ENCODE results near the gene ABLIM2. TPM values are rescaled to one million over a fixed set of nuclear protein-coding genes. Genes with fewer than 3 reads are reported as not detected.
A peak's percentile ranks its signal among the peaks of the same experiment; 100 is the strongest.

ABLIM2 gene
- total and polyA plus RNA-seq, 2 experiments from 2014 or later: 1.5 to 4.3 TPM

- TF ChIP-seq, protein P1, sequence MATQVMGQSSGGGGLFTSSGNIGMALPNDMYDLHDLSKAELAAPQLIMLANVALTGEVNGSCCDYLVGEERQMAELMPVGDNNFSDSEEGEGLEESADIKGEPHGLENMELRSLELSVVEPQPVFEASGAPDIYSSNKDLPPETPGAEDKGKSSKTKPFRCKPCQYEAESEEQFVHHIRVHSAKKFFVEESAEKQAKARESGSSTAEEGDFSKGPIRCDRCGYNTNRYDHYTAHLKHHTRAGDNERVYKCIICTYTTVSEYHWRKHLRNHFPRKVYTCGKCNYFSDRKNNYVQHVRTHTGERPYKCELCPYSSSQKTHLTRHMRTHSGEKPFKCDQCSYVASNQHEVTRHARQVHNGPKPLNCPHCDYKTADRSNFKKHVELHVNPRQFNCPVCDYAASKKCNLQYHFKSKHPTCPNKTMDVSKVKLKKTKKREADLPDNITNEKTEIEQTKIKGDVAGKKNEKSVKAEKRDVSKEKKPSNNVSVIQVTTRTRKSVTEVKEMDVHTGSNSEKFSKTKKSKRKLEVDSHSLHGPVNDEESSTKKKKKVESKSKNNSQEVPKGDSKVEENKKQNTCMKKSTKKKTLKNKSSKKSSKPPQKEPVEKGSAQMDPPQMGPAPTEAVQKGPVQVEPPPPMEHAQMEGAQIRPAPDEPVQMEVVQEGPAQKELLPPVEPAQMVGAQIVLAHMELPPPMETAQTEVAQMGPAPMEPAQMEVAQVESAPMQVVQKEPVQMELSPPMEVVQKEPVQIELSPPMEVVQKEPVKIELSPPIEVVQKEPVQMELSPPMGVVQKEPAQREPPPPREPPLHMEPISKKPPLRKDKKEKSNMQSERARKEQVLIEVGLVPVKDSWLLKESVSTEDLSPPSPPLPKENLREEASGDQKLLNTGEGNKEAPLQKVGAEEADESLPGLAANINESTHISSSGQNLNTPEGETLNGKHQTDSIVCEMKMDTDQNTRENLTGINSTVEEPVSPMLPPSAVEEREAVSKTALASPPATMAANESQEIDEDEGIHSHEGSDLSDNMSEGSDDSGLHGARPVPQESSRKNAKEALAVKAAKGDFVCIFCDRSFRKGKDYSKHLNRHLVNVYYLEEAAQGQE (IDR thresholded peaks at IDR 0.05; ENCODE audit: unreplicated experiment): no peak
- TF ChIP-seq EZH2 (IDR thresholded peaks at IDR 0.05; ENCODE audit: low read depth, unreplicated experiment): no peak
- no peak for TF ChIP-seq EZH2phosphoT487 (IDR thresholded peaks at IDR 0.05; ENCODE audit: unreplicated experiment)
Observed at GRCh38 chr4:7983296-7983695, 175.3 kb downstream of the ABLIM2 start (continued).

DNA sequence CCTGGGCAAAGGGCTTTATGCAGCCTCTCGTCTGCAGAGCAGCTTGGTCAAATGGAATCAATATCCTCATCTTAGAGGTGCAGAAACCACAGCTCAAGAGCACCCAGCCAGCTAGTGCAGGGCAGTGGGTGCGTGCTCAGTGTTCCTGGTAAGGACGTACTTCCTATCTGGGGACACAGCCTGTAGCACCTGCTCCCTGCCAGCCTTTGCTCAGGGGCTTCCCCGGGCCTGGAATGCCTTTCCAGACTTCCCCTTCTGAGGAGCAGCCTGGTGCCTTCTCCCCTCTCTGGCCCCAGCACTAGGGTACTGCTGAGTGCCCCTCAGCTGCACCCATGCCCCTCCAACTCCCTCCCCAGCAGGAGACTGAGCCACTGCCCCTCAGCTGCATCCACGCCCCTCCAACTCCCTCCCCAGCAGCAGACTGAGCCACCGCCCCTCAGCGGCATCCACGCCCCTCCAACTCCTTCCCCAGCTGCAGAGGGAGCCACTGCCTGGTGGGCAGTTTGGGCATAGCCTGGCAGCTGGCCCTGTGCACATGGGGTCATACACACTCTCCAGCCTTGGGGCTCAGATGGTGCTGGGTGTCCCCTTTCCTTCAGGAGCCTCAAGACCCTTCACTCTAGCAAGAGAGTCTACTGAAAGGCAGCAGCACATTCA, 176.7 kb downstream of the ABLIM2 start:
- Mint-ChIP-seq H3K4me3 (no peak overlapping the region), H3K9me3 (peaks cover 7% of the 10 kb centered on the region; the same call in 2 of the 3 replicates), H3K36me3 (ENCODE audit: low read depth) (peaks cover 5% of the 10 kb centered on the region), H3K27ac (0 out of 2 replicates have a peak overlapping the region, but pooled peaks have one; percentile 56), H3K4me1 (peaks cover 35% of the 10 kb centered on the region), H3K27me3 (ENCODE audit: insufficient read depth, low read depth, poor library complexity) (peaks cover 19% of the 10 kb centered on the region)
- Histone ChIP-seq H3K36me3 (ENCODE audit: insufficient read depth) (no peaks in the 10 kb centered on the region), H3K9me2 (ENCODE audit: insufficient read depth) (no peaks in the 10 kb centered on the region), H3K4me1 (ENCODE audit: insufficient read depth) (peaks cover 30% of the 10 kb centered on the region), H3F3A (replicated peaks; ENCODE audit: low read depth) (peaks cover 2% of the 10 kb centered on the region; the same call in 1 of the 2 replicates), H3K79me2 (replicated peaks; ENCODE audit: insufficient read depth) (no peaks in the 10 kb centered on the region), H2AFZ (no peak overlapping the region), H3K4me3 (no peak overlapping the region), H3K27me3 (ENCODE audit: insufficient read depth) (no peaks in the 10 kb centered on the region), H3K4me2 (no peak overlapping the region), H4K20me1 (replicated peaks; ENCODE audit: insufficient read depth) (no peaks in the 10 kb centered on the region), H3K27ac (ENCODE audit: low read depth) (no peak overlapping the region)
- ATAC-seq (no peak), DNase-seq (ENCODE audit: low spot score) (no peak)
- TF ChIP-seq EZH2 (IDR thresholded peaks at IDR 0.05; ENCODE audit: low read depth, unreplicated experiment) (no peak), ZNF331 (CRISPR knock-in tag; IDR thresholded peaks at IDR 0.05; ENCODE audit: low read depth) (no peak), ZNF114 (CRISPR knock-in tag; IDR thresholded peaks at IDR 0.05) (no peak), JUNB (IDR thresholded peaks at IDR 0.05; ENCODE audit: unreplicated experiment) (no peak), CREB1 (CRISPR knock-in tag; IDR thresholded peaks at IDR 0.05; ENCODE audit: low read depth) (no peak), POLR2AphosphoS5 (IDR thresholded peaks at IDR 0.05; ENCODE audit: low read depth) (no peak), NANOG (IDR thresholded peaks at IDR 0.05; ENCODE audit: borderline replicate concordance) (no peak)
- TF ChIP-seq, protein P1 (IDR thresholded peaks at IDR 0.05; ENCODE audit: unreplicated experiment): no peak
- TF ChIP-seq, protein P2, sequence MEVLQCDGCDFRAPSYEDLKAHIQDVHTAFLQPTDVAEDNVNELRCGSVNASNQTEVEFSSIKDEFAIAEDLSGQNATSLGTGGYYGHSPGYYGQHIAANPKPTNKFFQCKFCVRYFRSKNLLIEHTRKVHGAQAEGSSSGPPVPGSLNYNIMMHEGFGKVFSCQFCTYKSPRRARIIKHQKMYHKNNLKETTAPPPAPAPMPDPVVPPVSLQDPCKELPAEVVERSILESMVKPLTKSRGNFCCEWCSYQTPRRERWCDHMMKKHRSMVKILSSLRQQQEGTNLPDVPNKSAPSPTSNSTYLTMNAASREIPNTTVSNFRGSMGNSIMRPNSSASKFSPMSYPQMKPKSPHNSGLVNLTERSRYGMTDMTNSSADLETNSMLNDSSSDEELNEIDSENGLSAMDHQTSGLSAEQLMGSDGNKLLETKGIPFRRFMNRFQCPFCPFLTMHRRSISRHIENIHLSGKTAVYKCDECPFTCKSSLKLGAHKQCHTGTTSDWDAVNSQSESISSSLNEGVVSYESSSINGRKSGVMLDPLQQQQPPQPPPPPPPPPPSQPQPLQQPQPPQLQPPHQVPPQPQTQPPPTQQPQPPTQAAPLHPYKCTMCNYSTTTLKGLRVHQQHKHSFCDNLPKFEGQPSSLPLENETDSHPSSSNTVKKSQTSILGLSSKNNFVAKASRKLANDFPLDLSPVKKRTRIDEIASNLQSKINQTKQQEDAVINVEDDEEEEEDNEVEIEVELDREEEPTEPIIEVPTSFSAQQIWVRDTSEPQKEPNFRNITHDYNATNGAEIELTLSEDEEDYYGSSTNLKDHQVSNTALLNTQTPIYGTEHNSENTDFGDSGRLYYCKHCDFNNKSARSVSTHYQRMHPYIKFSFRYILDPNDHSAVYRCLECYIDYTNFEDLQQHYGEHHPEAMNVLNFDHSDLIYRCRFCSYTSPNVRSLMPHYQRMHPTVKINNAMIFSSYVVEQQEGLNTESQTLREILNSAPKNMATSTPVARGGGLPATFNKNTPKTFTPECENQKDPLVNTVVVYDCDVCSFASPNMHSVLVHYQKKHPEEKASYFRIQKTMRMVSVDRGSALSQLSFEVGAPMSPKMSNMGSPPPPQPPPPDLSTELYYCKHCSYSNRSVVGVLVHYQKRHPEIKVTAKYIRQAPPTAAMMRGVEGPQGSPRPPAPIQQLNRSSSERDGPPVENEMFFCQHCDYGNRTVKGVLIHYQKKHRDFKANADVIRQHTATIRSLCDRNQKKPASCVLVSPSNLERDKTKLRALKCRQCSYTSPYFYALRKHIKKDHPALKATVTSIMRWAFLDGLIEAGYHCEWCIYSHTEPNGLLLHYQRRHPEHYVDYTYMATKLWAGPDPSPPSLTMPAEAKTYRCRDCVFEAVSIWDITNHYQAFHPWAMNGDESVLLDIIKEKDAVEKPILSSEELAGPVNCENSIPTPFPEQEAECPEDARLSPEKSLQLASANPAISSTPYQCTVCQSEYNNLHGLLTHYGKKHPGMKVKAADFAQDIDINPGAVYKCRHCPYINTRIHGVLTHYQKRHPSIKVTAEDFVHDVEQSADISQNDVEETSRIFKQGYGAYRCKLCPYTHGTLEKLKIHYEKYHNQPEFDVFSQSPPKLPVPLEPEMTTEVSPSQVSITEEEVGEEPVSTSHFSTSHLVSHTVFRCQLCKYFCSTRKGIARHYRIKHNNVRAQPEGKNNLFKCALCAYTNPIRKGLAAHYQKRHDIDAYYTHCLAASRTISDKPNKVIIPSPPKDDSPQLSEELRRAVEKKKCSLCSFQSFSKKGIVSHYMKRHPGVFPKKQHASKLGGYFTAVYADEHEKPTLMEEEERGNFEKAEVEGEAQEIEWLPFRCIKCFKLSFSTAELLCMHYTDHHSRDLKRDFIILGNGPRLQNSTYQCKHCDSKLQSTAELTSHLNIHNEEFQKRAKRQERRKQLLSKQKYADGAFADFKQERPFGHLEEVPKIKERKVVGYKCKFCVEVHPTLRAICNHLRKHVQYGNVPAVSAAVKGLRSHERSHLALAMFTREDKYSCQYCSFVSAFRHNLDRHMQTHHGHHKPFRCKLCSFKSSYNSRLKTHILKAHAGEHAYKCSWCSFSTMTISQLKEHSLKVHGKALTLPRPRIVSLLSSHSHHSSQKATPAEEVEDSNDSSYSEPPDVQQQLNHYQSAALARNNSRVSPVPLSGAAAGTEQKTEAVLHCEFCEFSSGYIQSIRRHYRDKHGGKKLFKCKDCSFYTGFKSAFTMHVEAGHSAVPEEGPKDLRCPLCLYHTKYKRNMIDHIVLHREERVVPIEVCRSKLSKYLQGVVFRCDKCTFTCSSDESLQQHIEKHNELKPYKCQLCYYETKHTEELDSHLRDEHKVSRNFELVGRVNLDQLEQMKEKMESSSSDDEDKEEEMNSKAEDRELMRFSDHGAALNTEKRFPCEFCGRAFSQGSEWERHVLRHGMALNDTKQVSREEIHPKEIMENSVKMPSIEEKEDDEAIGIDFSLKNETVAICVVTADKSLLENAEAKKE (CRISPR knock-in tag; IDR thresholded peaks at IDR 0.05): no peak
